Panc1 (cell line): Measurements from ENCODE around the gene TENT5C. TPM values are rescaled to one million over a fixed set of nuclear protein-coding genes. Genes with fewer than 3 reads are reported as not detected.

Experiments
- ATAC-seq: fragments of 200-7000 bp; cut with Tn5 transposase; 2 replicates; pipeline ENCODE4 v1.9.1; 2020; ENCODE audit warnings: mild to moderate bottlenecking, moderate library complexity
- BruUV-seq: library from RNA; stranded (reverse); fragments of 400-500 nt; replicated peaks from 2 replicates; lab custom pipeline; 2021; lab: Mats Ljungman, UMichigan
- CTCF ChIA-PET: fragments of 300-600 bp; sonication (Branson Sonifier 250); formaldehyde crosslinking; loops from one replicate; lab custom pipeline; 2022; ENCODE audit warnings: antibody characterized with exemption; lab: Charles Lee
- POLR2A ChIA-PET: fragments of 300-600 bp; sonication (Branson Sonifier 250); formaldehyde crosslinking; loops from one replicate; lab custom pipeline; 2022; ENCODE audit warnings: antibody characterized with exemption; lab: Charles Lee
- DNase-seq: peaks from one replicate; pipeline ENCODE4 v3.0.0-alpha.2; 2010; ENCODE audit warnings: low read depth, low spot score
- H3K27ac ChIP-seq: 2 replicates; pipeline ENCODE4 v1.5.1; 2011; ENCODE audit warnings: mild to moderate bottlenecking, low read length, inconsistent platforms
- H3K27me3 ChIP-seq: fragments of 200-500 bp; sonication (Bioruptor generic); 2 replicates; pipeline ENCODE4 v1.6.0; 2014; ENCODE audit warnings: low read length, inconsistent platforms; ENCODE audit not compliant: control insufficient read depth, insufficient read depth
- H3K36me3 ChIP-seq: fragments of 200-500 bp; sonication (Bioruptor generic); 2 replicates; pipeline ENCODE4 v1.5.1; 2014; ENCODE audit warnings: inconsistent platforms, mild to moderate bottlenecking, low read length, moderate library complexity; ENCODE audit not compliant: control insufficient read depth, insufficient read depth
- H3K4me1 ChIP-seq: 2 replicates; pipeline ENCODE4 v1.5.1; 2011; ENCODE audit warnings: inconsistent platforms, mild to moderate bottlenecking, low read length, moderate library complexity; ENCODE audit not compliant: control insufficient read depth, insufficient read depth
- H3K4me3 ChIP-seq, 2 experiments: 2 replicates each; pipeline ENCODE4 v1.5.1; 2011 to 2012; ENCODE audit warnings: low read depth in 2 of 2, low read length in 2 of 2, mild to moderate bottlenecking in 2 of 2, inconsistent platforms in 1 of 2, moderate library complexity in 1 of 2
- H3K9me3 ChIP-seq: fragments of 200-500 bp; sonication (Bioruptor generic); 2 replicates; pipeline ENCODE4 v1.5.1; 2014; ENCODE audit warnings: low read depth, mild to moderate bottlenecking, inconsistent platforms, low read length, moderate library complexity; ENCODE audit not compliant: control insufficient read depth, insufficient read depth
- CTCF ChIP-seq: fragments of 450-650 bp; IDR thresholded peaks from 2 replicates; pipeline ENCODE4 v1.5.1; 2017; ENCODE audit warnings: mild to moderate bottlenecking
- POLR2AphosphoS5 ChIP-seq: IDR thresholded peaks from 2 replicates; pipeline ENCODE4 v1.6.1; 2012; ENCODE audit warnings: mild to moderate bottlenecking, low read depth, low read length, moderate library complexity
- REST ChIP-seq, 2 experiments: IDR thresholded peaks; 2 replicates each; pipeline ENCODE4 v1.6.1; 2011 to 2012; ENCODE audit warnings: low read depth in 2 of 2, control low read depth in 1 of 2, low read length in 1 of 2, mild to moderate bottlenecking in 1 of 2, moderate library complexity in 1 of 2; ENCODE audit not compliant: insufficient read depth in 1 of 2
- SIN3A ChIP-seq: IDR thresholded peaks from 2 replicates; pipeline ENCODE4 v1.6.1; 2012; ENCODE audit warnings: low read depth, mild to moderate bottlenecking, low read length, moderate library complexity, borderline replicate concordance; ENCODE audit not compliant: insufficient read depth
- TCF7L2 ChIP-seq: IDR thresholded peaks from 2 replicates; pipeline ENCODE4 v1.6.1; 2011; ENCODE audit warnings: mild to moderate bottlenecking, low read depth, low read length, inconsistent platforms
- in situ Hi-C: cut with HindIII; loops from 2 replicates; pipeline ENCODE4 v1.10.0; 2016; ENCODE audit warnings: low sequenced_read_pairs, low pct_unique_long_range_greater_than_20kb
- intact Hi-C: fragments of 100-400 bp; cut with micrococcal nuclease; formaldehyde crosslinking; loops from one replicate; pipeline ENCODE4 v1.10.0; 2022; ENCODE audit not compliant: unreplicated experiment
- total RNA-seq: library from RNA; stranded (reverse); gene quantifications from one replicate; pipeline ENCODE4 v1.2.1, GENCODE V29; 2021; ENCODE audit not compliant: unreplicated experiment

The TENT5C gene
- total RNA-seq, 1 experiment from 2014 or later = 8.9 TPM

- intact Hi-C loops (loop anchor here (5.0 kb wide), 1 partner anchor 139 kb away; no protein-coding TSS in a partner anchor), in situ Hi-C loops (no loop called here)
- ATAC-seq = no peak
- peaks cover 40% of the 10 kb centered on the region for H3K4me1 ChIP-seq
- ChIA-PET CTCF (no interaction called here), POLR2A (no interaction called here)
- H3K36me3 ChIP-seq = no peaks in the 10 kb centered on the region
- TF ChIP-seq CTCF (no peak), REST (IDR thresholded peaks at IDR 0.05; ENCODE audit: insufficient read depth in 1 of 2, low read depth in 2 of 2, low read length in 1 of 2) (no peak), SIN3A (no peak), POLR2AphosphoS5 (no peak), TCF7L2 (no peak)
- H3K27me3 ChIP-seq = no peaks in the 10 kb centered on the region
- H3K27ac ChIP-seq = peak overlapping the region; percentile 5
- no TSS peak for BruUV-seq
- no peaks in the 10 kb centered on the region for H3K9me3 ChIP-seq
- no peak for DNase-seq
- H3K4me3 ChIP-seq = peak overlapping the region in 1 of 2 experiments; percentile 27; a peak in 2 of 4 replicates
Observed at GRCh38 chr1:117613249-117613968, 7.6 kb downstream of the TENT5C start.

GRCh38 chr1:117613969-117614729, 8.3 kb downstream of the TENT5C start:
- H3K4me1 ChIP-seq = peaks cover 33% of the 10 kb centered on the region
- CTCF ChIA-PET = interaction anchor here (0.6 kb wide), 1 partner anchor 79 kb away, joined by 3 read pairs; no protein-coding TSS in a partner anchor
- POLR2A ChIA-PET = no interaction called here
- intact Hi-C loops = loop anchor here (5.0 kb wide), 1 partner anchor 138 kb away; no protein-coding TSS in a partner anchor
- DNase-seq = no peak
- ATAC-seq = no peak
- no peak for TF ChIP-seq CTCF
- no peak overlapping the region; a peak in 1 of 4 replicates for H3K4me3 ChIP-seq
- 0 out of 2 replicates have a peak overlapping the region, but pooled peaks have one; percentile 9 for H3K27ac ChIP-seq
- no TSS peak for BruUV-seq
- no peaks in the 10 kb centered on the region for H3K27me3 ChIP-seq
- H3K36me3 ChIP-seq = no peaks in the 10 kb centered on the region
- in situ Hi-C loops = no loop called here
- no peaks in the 10 kb centered on the region for H3K9me3 ChIP-seq
